NT2/D1 (cell line): ENCODE measurements around the gene SIK2.

Experiments used
- SUZ12 ChIP-seq: IDR thresholded peaks from 2 replicates; pipeline ENCODE4 v1.6.1; 2011; ENCODE audit not compliant: insufficient read length, insufficient read depth; ENCODE audit errors: extremely low read depth
- YY1 ChIP-seq: IDR thresholded peaks from 2 replicates; pipeline ENCODE4 v1.6.1; 2011; ENCODE audit not compliant: insufficient read length, insufficient read depth
- ZNF274 ChIP-seq: IDR thresholded peaks from 2 replicates; pipeline ENCODE4 v1.6.1; 2011; ENCODE audit warnings: mild to moderate bottlenecking, low read depth, low read length

DNA sequence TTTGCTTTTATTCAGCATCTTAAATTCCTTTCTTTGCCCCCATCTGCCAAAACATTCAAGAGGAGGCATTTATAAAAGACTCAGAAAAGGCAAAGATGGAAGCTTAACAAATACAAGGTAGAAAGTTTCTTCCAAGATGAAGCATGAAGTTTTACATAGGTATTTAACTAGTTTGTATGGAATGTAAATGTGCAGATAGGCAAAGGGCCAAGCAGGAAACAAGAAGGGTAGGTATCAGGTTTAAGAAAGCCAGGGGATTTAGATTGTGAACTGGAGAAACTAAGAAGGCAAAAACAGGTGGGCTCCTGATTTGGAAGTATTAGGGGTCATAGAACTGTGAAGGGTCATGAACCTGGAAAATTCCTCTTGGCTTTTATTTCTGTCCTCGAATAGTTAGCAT is 101.3 kb downstream of the SIK2 start:
- TF ChIP-seq YY1 (no peak), ZNF274 (no peak), SUZ12 (no peak)
